T-helper 22 cell (primary cell): Measurements from ENCODE around the gene SERTAD4.

Experiments used
- DNase-seq: peaks from one replicate; pipeline ENCODE4 v3.0.0-alpha.2; 2020; ENCODE audit warnings: low read depth

SERTAD4 gene

GRCh38 chr1:210233216-210233494 is 559 bp downstream of the SERTAD4 start:
- DNase-seq = no peak

- DNase-seq = no peak
Measured at GRCh38 chr1:210233495-210234328, 1.1 kb downstream of the SERTAD4 start.

DNA sequence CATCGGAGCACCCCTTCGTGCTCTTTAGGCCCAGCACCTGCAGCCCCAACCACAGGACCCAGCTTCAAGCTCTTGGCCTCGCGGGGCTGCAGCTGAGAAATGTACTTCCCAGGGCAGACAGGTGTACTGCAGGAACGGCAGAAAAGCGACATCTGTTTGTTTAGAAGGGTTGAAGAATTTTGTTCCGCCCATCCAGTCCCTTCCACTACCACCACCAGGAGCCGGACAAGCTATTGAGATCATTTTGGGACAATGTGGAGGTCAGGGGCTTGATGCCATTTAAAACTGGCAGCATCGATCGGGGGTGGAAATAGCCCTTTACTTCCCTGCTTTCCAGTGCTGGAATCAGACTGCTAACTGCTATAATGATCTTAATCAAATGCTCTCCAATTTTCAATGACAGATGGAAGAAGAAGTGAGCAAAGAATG is 1.7 kb downstream of the SERTAD4 start:
- DNase-seq = no peak

DNA sequence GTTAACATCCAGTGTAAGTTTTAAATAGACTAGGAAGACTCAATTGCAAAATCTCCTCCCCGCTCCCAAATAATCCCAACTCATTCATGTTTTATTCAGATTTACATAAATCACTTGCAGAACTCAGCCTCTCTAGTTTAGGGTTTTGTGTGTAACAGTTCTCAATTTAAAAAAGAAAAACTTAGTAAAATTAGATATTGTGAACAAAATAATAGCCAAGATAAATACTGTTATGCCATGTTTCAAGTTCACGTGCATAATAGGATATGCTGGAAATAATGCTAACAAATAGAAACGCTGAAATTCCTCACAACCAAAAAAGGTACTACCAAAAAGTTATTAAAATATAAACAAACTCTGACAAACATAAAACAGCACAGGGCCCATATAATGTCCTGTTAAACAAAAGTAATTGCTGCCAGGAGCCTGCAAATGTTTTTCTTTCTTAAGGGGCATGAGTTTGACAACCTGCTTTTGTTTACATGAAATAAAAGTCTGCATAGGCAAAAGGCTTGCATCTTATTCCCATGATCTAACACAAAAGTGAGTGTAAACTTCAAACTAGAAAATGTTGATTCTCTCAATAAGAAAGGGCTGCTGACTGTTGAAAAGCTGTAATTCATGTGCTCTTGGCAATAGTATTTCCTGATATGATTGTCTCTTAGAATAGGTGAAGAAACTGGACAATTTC is 2.9 kb downstream of the SERTAD4 start:
- DNase-seq = no peak

GRCh38 chr1:210236386-210236839 is 3.8 kb downstream of the SERTAD4 start:
- DNase-seq = no peak

GRCh38 chr1:210236840-210237409 is 4.3 kb downstream of the SERTAD4 start:
- no peak for DNase-seq

DNA sequence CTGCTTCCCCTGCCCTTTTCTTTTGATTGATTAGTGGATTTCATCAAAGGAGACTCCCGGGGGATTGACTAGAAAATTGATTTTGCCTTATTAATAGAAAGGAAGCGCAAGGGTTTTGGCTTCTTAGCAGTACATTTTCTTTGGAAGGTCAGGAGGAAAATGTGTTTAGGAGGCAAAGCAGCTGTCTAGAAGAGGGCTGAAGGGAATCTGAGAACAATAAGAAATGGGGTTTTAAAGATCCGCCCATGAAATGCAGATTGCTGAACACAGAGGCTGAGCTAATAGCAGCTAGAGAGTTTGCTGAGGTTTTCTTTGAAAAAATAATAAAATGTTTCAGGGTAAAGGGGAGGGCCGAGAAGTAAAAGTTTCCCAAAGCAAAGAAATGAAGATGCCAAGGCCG is 4.9 kb downstream of the SERTAD4 start:
- no peak for DNase-seq

- DNase-seq = no peak
Measured at GRCh38 chr1:210237981-210238380, 5.4 kb downstream of the SERTAD4 start.

DNA sequence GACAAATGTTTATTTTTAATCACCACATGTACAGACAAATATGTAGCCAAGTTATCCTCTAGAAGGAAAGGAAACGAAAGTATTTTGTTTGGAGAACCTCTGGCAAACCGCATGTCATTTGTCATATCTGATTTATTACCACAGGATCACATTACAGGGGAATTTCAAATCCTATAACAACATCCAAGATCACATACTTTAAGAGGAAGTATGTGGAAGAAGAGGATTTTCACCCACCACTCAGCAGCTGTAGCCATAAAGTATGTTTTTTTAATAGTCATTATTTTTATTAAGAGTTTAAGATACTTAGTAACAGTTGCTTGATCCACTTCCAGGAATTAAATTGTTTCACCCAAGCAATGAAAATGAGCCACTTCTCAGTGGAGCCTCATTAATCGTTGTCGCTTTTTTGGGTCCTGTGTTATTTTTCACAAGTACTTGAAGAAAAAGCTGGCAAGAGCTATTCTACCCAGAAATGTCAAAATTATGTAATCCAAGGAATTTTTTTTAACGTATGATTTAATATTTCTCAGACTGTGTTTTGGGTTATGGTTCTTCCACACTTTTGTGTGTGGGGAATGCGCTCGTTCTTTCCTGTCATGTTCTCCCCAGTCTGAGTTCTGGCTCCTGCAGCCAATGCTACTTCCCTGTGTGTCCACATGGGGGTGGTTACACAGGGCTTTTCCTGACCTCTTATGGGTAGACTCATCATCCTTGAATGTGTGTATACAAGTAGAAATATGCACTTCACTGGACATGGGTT is 6.9 kb downstream of the SERTAD4 start:
- no peak for DNase-seq

GRCh38 chr1:210241121-210241520 is 8.5 kb downstream of the SERTAD4 start:
- DNase-seq = no peak

DNA sequence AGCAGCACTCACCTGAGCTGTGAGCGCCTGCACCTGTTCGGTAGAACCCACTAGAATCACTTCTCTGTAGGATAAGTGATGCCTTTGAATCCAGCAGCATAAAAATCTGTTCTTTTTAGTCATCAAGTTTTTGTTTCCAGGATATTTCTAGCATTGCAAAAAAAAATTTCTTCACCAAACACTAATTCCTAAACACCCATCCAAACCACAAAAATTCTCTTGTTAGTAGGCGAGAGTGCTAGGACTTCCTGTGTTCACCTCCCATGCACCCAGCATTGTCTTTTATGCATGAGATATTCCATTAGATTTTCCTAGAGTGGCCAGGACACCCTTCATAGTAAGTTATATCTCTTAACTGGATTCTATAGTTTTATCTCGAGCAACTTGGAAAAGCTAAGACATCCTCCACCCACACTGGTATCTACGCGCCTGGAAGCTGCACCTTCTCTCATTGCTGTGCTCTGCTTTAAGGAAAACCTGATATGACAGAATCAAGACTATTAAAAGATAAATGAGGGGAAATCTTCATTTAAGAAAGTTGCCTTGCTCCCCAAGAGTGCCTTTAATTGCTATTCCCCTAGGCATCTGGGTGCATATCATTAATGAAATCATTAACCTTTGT is 12.3 kb downstream of the SERTAD4 start:
- DNase-seq = no peak

GRCh38 chr1:210246447-210246846 is 13.9 kb downstream of the SERTAD4 start:
- DNase-seq = no peak

DNA sequence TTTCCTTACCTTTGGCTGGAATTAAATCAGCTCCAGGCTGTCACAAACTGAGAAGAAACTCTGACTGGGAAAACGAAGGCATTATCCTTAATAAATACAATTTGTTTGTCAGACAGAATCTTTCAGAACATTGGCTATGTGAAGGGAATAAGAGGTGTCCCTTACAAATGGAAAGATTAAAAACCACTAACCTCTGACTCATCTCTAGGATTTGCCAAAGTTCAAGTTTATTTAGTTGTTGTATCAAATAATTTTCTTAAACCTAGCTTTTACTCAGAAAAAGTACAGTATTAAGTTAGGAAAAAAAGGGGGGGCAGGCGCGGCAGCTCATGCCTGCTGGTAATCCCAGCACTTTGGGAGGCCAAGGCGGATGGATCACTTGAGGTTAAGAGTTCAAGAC is 15.7 kb downstream of the SERTAD4 start:
- DNase-seq = no peak

DNA sequence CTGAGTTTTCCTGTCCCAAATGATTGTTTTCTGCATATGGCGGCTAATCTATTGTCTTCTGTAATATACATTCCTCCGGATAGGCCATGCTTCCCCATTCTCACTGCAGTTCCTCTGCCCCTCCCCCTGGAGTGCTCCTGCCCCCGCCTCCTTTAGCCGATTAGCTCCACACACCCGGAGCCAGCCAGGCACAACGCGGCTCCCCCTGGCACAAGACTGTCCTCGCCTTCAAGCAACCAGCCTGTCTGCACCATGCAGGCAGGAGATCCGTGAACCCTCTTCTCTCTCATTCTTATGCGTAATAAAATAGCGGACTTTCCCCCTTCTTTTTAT is 18.0 kb downstream of the SERTAD4 start:
- DNase-seq = no peak

GRCh38 chr1:210250998-210251679 is 18.5 kb downstream of the SERTAD4 start:
- DNase-seq = no peak

- no peak for DNase-seq
Measured at GRCh38 chr1:210251680-210252490, 19.3 kb downstream of the SERTAD4 start.

DNA sequence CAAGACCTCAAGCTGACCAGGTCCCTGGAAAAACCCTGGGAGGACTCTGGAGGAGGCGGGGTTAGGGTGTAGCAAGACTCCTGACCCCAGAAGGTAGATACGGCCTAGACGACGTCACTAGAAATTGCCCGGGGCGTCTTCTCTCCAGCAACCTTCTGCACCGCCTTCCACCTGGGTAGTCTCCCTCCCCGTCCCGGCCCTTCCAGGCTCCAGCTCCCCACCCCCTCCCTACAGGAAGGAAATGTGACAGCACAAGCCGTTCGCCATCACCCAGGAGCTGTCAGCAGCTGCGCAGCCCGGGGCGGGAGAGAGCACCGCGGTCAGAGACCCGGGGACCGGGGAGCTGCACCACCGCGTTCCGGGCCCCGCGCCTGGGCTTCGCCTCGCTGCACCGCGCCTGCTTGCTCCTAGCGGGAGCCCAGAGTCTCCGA is 20.0 kb downstream of the SERTAD4 start:
- no peak for DNase-seq

- no peak for DNase-seq
Measured at GRCh38 chr1:210254298-210254697, 21.7 kb downstream of the SERTAD4 start.

GRCh38 chr1:210257698-210258529 is 25.3 kb downstream of the SERTAD4 start:
- no peak for DNase-seq

DNA sequence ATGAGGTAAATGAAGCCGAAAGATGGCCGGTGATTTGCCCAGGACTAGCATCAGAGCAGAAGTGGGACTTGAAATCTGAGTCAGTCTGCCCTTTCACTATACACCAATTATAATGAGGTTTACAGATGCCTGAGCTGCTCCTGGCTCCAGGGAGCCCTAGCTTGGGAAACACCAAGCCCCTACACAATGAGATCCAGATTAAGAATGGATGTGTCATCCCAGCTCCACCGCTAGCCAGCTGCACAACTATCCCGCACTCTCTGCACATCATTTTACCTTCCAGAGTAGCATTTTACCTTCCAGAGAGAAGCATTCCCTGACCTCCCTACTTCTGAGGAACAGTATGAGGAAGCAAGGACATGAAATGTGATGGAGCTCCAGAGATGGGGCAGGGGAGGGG is 27.0 kb downstream of the SERTAD4 start:
- no peak for DNase-seq
